ENCODE measurements around the gene RRAGD.

Gene RRAGD

GRCh38 chr6:89385156-89385667 is 26.9 kb downstream of the RRAGD start:
- H3K9me3 Mint-ChIP-seq = no peaks in the 10 kb centered on the region
- H3K36me3 Mint-ChIP-seq (ENCODE audit: low read depth) = no peaks in the 10 kb centered on the region
- peaks cover 10% of the 10 kb centered on the region for H3K4me1 Mint-ChIP-seq
- H3K27me3 Mint-ChIP-seq (ENCODE audit: low read depth) = no peaks in the 10 kb centered on the region
- H3K4me3 Mint-ChIP-seq = no peak overlapping the region
- peak overlapping the region in 1 of 3 experiments; percentile 21 for H3K27ac Mint-ChIP-seq
- no peak for TF ChIP-seq CTCF (IDR thresholded peaks at IDR 0.05; ENCODE audit: unreplicated experiment in 3 of 3)

GRCh38 chr6:89381031-89381430 is 31.0 kb downstream of the RRAGD start:
- Mint-ChIP-seq H3K27ac (no peak overlapping the region), H3K9me3 (no peaks in the 10 kb centered on the region)

GRCh38 chr6:89379281-89379680 is 32.8 kb downstream of the RRAGD start:
- Mint-ChIP-seq H3K9me3 (no peaks in the 10 kb centered on the region), H3K4me1 (peaks cover 8% of the 10 kb centered on the region), H3K27ac (no peak overlapping the region), H3K36me3 (ENCODE audit: low read depth) (no peaks in the 10 kb centered on the region), H3K4me3 (no peak overlapping the region), H3K27me3 (ENCODE audit: low read depth) (no peaks in the 10 kb centered on the region)
- no peak for TF ChIP-seq CTCF (IDR thresholded peaks at IDR 0.05; ENCODE audit: unreplicated experiment in 3 of 3)

More at GRCh38 chr6:89381031-89381430, 31.0 kb downstream of the RRAGD start:
- H3K4me3 Mint-ChIP-seq = no peak overlapping the region
- no peak for TF ChIP-seq CTCF (IDR thresholded peaks at IDR 0.05; ENCODE audit: unreplicated experiment in 3 of 3)
- H3K4me1 Mint-ChIP-seq = peaks cover 13% of the 10 kb centered on the region
- no peaks in the 10 kb centered on the region for H3K27me3 Mint-ChIP-seq (ENCODE audit: low read depth)
- no peaks in the 10 kb centered on the region for H3K36me3 Mint-ChIP-seq (ENCODE audit: low read depth)

GRCh38 chr6:89378628-89379027 is 33.4 kb downstream of the RRAGD start:
- no peak for TF ChIP-seq CTCF (IDR thresholded peaks at IDR 0.05; ENCODE audit: unreplicated experiment in 3 of 3)
- Mint-ChIP-seq H3K36me3 (ENCODE audit: low read depth) (no peaks in the 10 kb centered on the region), H3K4me1 (peaks cover 8% of the 10 kb centered on the region), H3K27me3 (ENCODE audit: low read depth) (no peaks in the 10 kb centered on the region), H3K27ac (no peak overlapping the region), H3K4me3 (no peak overlapping the region), H3K9me3 (no peaks in the 10 kb centered on the region)

- H3K27me3 Mint-ChIP-seq (ENCODE audit: low read depth) = peaks cover 3% of the 10 kb centered on the region
- peak in 2 of 3 experiments; percentile 20 to 47 for TF ChIP-seq CTCF (IDR thresholded peaks at IDR 0.05; ENCODE audit: unreplicated experiment in 3 of 3)
- H3K36me3 Mint-ChIP-seq (ENCODE audit: low read depth) = no peaks in the 10 kb centered on the region
- H3K9me3 Mint-ChIP-seq = no peaks in the 10 kb centered on the region
- H3K4me1 Mint-ChIP-seq = peaks cover 13% of the 10 kb centered on the region
- H3K27ac Mint-ChIP-seq = peak overlapping the region; percentile 0 to 90 (median 67)
- H3K4me3 Mint-ChIP-seq = no peak overlapping the region
These were observed 36.4 kb downstream of the RRAGD start for GRCh38 chr6:89375427-89376267.
